Tibial nerve (tissue), 3 donors: ENCODE data around the gene NT5C2.

ENCODE experiments used
- POLR2A ChIP-seq, 2 donors: fragments of 450-650 bp; IDR thresholded peaks; one replicate each; pipeline ENCODE4 v1.6.1; 2017; ENCODE audit warnings: antibody characterized with exemption in 2 of 2, mild to moderate bottlenecking in 2 of 2, moderate library complexity in 2 of 2
- TF ChIP-seq, protein P1 (sequence below), 5 experiments: fragments of 200-600 bp in 3 of 5; fragments of 450-650 bp in 2 of 5; sonication (generic) in 3 of 5; IDR thresholded peaks; one replicate each; pipeline ENCODE4 v1.5.1; 2016 to 2019; ENCODE audit warnings: antibody characterized with exemption in 5 of 5, mild to moderate bottlenecking in 3 of 5, moderate library complexity in 2 of 5

GRCh38 chr10:103207141-103207540 lies 14.1 kb upstream of the NT5C2 start:
- TF ChIP-seq, protein P1, sequence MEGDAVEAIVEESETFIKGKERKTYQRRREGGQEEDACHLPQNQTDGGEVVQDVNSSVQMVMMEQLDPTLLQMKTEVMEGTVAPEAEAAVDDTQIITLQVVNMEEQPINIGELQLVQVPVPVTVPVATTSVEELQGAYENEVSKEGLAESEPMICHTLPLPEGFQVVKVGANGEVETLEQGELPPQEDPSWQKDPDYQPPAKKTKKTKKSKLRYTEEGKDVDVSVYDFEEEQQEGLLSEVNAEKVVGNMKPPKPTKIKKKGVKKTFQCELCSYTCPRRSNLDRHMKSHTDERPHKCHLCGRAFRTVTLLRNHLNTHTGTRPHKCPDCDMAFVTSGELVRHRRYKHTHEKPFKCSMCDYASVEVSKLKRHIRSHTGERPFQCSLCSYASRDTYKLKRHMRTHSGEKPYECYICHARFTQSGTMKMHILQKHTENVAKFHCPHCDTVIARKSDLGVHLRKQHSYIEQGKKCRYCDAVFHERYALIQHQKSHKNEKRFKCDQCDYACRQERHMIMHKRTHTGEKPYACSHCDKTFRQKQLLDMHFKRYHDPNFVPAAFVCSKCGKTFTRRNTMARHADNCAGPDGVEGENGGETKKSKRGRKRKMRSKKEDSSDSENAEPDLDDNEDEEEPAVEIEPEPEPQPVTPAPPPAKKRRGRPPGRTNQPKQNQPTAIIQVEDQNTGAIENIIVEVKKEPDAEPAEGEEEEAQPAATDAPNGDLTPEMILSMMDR (IDR thresholded peaks at IDR 0.05): no peak
- no peak for TF ChIP-seq POLR2A (IDR thresholded peaks at IDR 0.05)
